ENCODE data around the gene MGLL.
A peak's percentile ranks its signal among the peaks of the same experiment; 100 is the strongest.
"Not testable (repeated sequence)": the region's sequence is repeated elsewhere in the genome, so short reads cannot be mapped to it uniquely, and the experiment has no call there.

Gene MGLL

GRCh38 chr3:127682561-127682960 lies 139.8 kb downstream of the MGLL start:
- DNase-seq, result no peak

GRCh38 chr3:127682175-127682554 lies 140.2 kb downstream of the MGLL start:
- not testable (repeated sequence) for DNase-seq

- no peak for DNase-seq
Measured at GRCh38 chr3:127680798-127681221, 141.5 kb downstream of the MGLL start.

- DNase-seq, result no peak
Measured at GRCh38 chr3:127680146-127680661, 142.1 kb downstream of the MGLL start.

GRCh38 chr3:127679534-127680145 lies 142.7 kb downstream of the MGLL start:
- no peak for DNase-seq

GRCh38 chr3:127678611-127679533 lies 143.4 kb downstream of the MGLL start:
- no peak for DNase-seq

- DNase-seq, result no peak
Measured at GRCh38 chr3:127678315-127678599, 144.1 kb downstream of the MGLL start.

- no peak for DNase-seq
Measured at GRCh38 chr3:127677541-127678314, 144.6 kb downstream of the MGLL start.

- DNase-seq, result no peak
Measured at GRCh38 chr3:127676921-127677351, 145.4 kb downstream of the MGLL start.

GRCh38 chr3:127676456-127676855 lies 145.9 kb downstream of the MGLL start:
- DNase-seq, result no peak

GRCh38 chr3:127675651-127676391 lies 146.5 kb downstream of the MGLL start:
- no peak for DNase-seq

- no peak for DNase-seq
Measured at GRCh38 chr3:127674790-127675189, 147.5 kb downstream of the MGLL start.

- DNase-seq, result no peak
Measured at GRCh38 chr3:127674101-127674721, 148.1 kb downstream of the MGLL start.

GRCh38 chr3:127673191-127674100 lies 148.9 kb downstream of the MGLL start:
- DNase-seq, result no peak

- DNase-seq, result peak; percentile 46
Measured at GRCh38 chr3:127672429-127673190, 149.7 kb downstream of the MGLL start, which contains the start of gene ABTB1. ABTB1 (plus strand) TSS chr3:127672952; CDS start chr3:127673026, 74 bp downstream.

GRCh38 chr3:127671523-127672428 lies 150.5 kb downstream of the MGLL start:
- DNase-seq, result no peak

- DNase-seq, result no peak
Measured at GRCh38 chr3:127670761-127671522, 151.4 kb downstream of the MGLL start.

- no peak for DNase-seq
Measured at GRCh38 chr3:127670229-127670559, 152.1 kb downstream of the MGLL start.

Data from NCI-H1694 treated with DMSO at 0.1 percent for 48 hours (cell line).